SH-SY5Y (cell line): ENCODE data around the gene PRKCB.

Experiments used
- GATA2 ChIP-seq: IDR thresholded peaks from 2 replicates; pipeline ENCODE4 v1.6.1; 2011; ENCODE audit warnings: mild to moderate bottlenecking, low read depth, low read length
- GATA3 ChIP-seq: IDR thresholded peaks from 2 replicates; pipeline ENCODE4 v1.6.1; 2011; ENCODE audit warnings: low read depth, mild to moderate bottlenecking, low read length, moderate library complexity

- TF ChIP-seq GATA2 (no peak), GATA3 (no peak)
These were observed 1.9 kb downstream of the PRKCB start for GRCh38 chr16:23837553-23838308.
